HepG2 (cell line): ENCODE measurements around the gene NNAT. TPM values are rescaled to one million over a fixed set of nuclear protein-coding genes. Genes with fewer than 3 reads are reported as not detected.

ENCODE experiments used
- ATAC-seq: fragments of 200-7000 bp; cut with Tn5 transposase; 3 replicates; pipeline ENCODE4 v1.9.1; 2020; ENCODE audit warnings: mild to moderate bottlenecking, moderate library complexity
- BruUV-seq: library from RNA; stranded (reverse); fragments of 400-500 nt; replicated peaks from 2 replicates; lab custom pipeline; 2021; lab: Mats Ljungman, UMichigan
- CTCF ChIA-PET: fragments of 300-600 bp; formaldehyde crosslinking; extraction: SDS; loops from one replicate; lab custom pipeline; 2021; ENCODE audit warnings: low total read pairs, inconsistent platforms, low intra/inter-chr PET ratio; lab: Yijun Ruan, JAX
- POLR2A ChIA-PET: fragments of 350-600 bp; sonication (Branson Sonifier 250); formaldehyde crosslinking; loops from one replicate; lab custom pipeline; 2020; ENCODE audit warnings: antibody characterized with exemption, inconsistent platforms; lab: Yijun Ruan, JAX
- DNase-seq: peaks from one replicate; pipeline ENCODE4 v3.0.0-alpha.2; 2015; ENCODE audit warnings: low spot score
- FAIRE-seq: peaks from 3 replicates; lab custom pipeline; 2011; peaks lifted over from hg19 to GRCh38; lab: Jason Lieb, UNC
- H2AFZ ChIP-seq: one replicate; pipeline ENCODE4 v1.6.1; 2011; ENCODE audit warnings: low read length, inconsistent platforms
- H3K27ac ChIP-seq: fragments of 300-600 bp; 3 replicates; pipeline ENCODE4 v1.8.0; 2011; ENCODE audit warnings: mixed run types, mild to moderate bottlenecking, mixed read lengths, low read length, inconsistent platforms; ENCODE audit not compliant: insufficient read depth; ENCODE audit errors: extremely low read length
- H3K27me3 ChIP-seq, 2 experiments: fragments of 200-600 bp in 1 of 2; 2 replicates in 1 of 2; 3 replicates in 1 of 2; pipeline versions ENCODE4 v1.6.0 to v1.8.0; 2011; ENCODE audit warnings: low read length in 2 of 2, mild to moderate bottlenecking in 2 of 2, moderate library complexity in 2 of 2, inconsistent platforms in 1 of 2; ENCODE audit not compliant: insufficient read depth in 2 of 2, control insufficient read depth in 1 of 2
- H3K36me3 ChIP-seq, 2 experiments: fragments of 200-600 bp in 1 of 2; replicated peaks in 1 of 2; 2 replicates in 1 of 2; 3 replicates in 1 of 2; pipeline versions ENCODE4 v1.5.1 to v1.8.0; 2011; ENCODE audit warnings: low read length in 2 of 2, inconsistent platforms in 1 of 2; ENCODE audit not compliant: insufficient read depth in 2 of 2, control insufficient read depth in 1 of 2
- H3K4me1 ChIP-seq: 2 replicates; pipeline ENCODE4 v1.5.1; 2012; ENCODE audit warnings: low read length, inconsistent platforms; ENCODE audit not compliant: insufficient read depth
- H3K4me2 ChIP-seq: 2 replicates; pipeline ENCODE4 v1.6.0; 2011; ENCODE audit warnings: low read depth, low read length, inconsistent platforms
- H3K4me3 ChIP-seq, 3 experiments: fragments of 200-600 bp in 1 of 3; sonication (generic), shearing (Covaris generic) in 1 of 3; replicated peaks in 1 of 3; 2 replicates each; pipeline ENCODE4 v1.5.1; 2011 to 2016; ENCODE audit warnings: low read length in 3 of 3, inconsistent platforms in 2 of 3, low read depth in 2 of 3, mild to moderate bottlenecking in 2 of 3, control low read depth in 1 of 3, mixed read lengths in 1 of 3; ENCODE audit not compliant: insufficient read depth in 1 of 3
- H3K79me2 ChIP-seq: one replicate; pipeline ENCODE4 v1.6.1; 2011; ENCODE audit warnings: low read length, inconsistent platforms; ENCODE audit not compliant: insufficient read depth
- H3K9ac ChIP-seq: 2 replicates; pipeline ENCODE4 v1.6.0; 2011; ENCODE audit warnings: mild to moderate bottlenecking, low read depth, low read length, inconsistent platforms; ENCODE audit not compliant: insufficient read depth
- H3K9me3 ChIP-seq: 2 replicates; pipeline ENCODE4 v1.5.1; 2012; ENCODE audit warnings: mild to moderate bottlenecking, low read length
- H4K20me1 ChIP-seq: 2 replicates; pipeline ENCODE4 v1.6.0; 2011; ENCODE audit warnings: inconsistent platforms, mild to moderate bottlenecking, low read length, moderate library complexity; ENCODE audit not compliant: insufficient read depth
- CBFB ChIP-seq: sonication (generic); formaldehyde crosslinking; IDR thresholded peaks from 2 replicates; pipeline ENCODE4 v1.4.0; 2020; ENCODE audit warnings: missing genetic modification reagents
- HIVEP1 ChIP-seq: sonication (generic); formaldehyde crosslinking; IDR thresholded peaks from 2 replicates; pipeline ENCODE4 v1.4.0; 2020; ENCODE audit warnings: mild to moderate bottlenecking, missing genetic modification reagents
- ISX ChIP-seq: sonication (generic); formaldehyde crosslinking; conservative IDR thresholded peaks from 2 replicates; pipeline ENCODE4 v1.5.0; 2020; ENCODE audit warnings: missing genetic modification reagents
- MBD4 ChIP-seq: IDR thresholded peaks from 2 replicates; pipeline ENCODE4 v1.6.1; 2012; ENCODE audit warnings: low read length, inconsistent platforms, borderline replicate concordance
- PRMT3 ChIP-seq: sonication (generic); formaldehyde crosslinking; IDR thresholded peaks from 2 replicates; pipeline ENCODE4 v1.8.1; 2022; ENCODE audit warnings: low read depth, mild to moderate bottlenecking, moderate library complexity, missing genetic modification reagents, borderline replicate concordance
- PRPF4 ChIP-seq: fragments of 200-400 bp; formaldehyde crosslinking; IDR thresholded peaks from 2 replicates; pipeline ENCODE4 v1.6.1; 2016; ENCODE audit warnings: low read length, low read depth; ENCODE audit not compliant: poor library complexity, severe bottlenecking
- RERE ChIP-seq: IDR thresholded peaks from 2 replicates; pipeline ENCODE4 v1.6.1; 2016; ENCODE audit warnings: low read depth, missing genetic modification reagents, missing compliant biosample characterization
- RFXAP ChIP-seq: sonication (generic); formaldehyde crosslinking; IDR thresholded peaks from 2 replicates; pipeline ENCODE4 v1.4.0; 2020; ENCODE audit warnings: missing genetic modification reagents, borderline replicate concordance
- THAP9 ChIP-seq: sonication (generic); formaldehyde crosslinking; IDR thresholded peaks from 2 replicates; pipeline ENCODE4; 2020; ENCODE audit warnings: missing genetic modification reagents, mild to moderate bottlenecking, borderline replicate concordance
- ZNF512 ChIP-seq: sonication (generic); formaldehyde crosslinking; IDR thresholded peaks from 2 replicates; pipeline ENCODE4 v1.4.0; 2020; ENCODE audit warnings: mild to moderate bottlenecking, missing genetic modification reagents
- ZNF556 ChIP-seq: sonication (generic); formaldehyde crosslinking; IDR thresholded peaks from 2 replicates; pipeline ENCODE4 v1.4.0; 2020; ENCODE audit warnings: mild to moderate bottlenecking, missing genetic modification reagents, borderline replicate concordance
- ZNF652 ChIP-seq: IDR thresholded peaks from 2 replicates; pipeline ENCODE4 v1.6.1; 2016; ENCODE audit warnings: low read depth, borderline replicate concordance
- ZNF674 ChIP-seq: sonication (generic); formaldehyde crosslinking; IDR thresholded peaks from 2 replicates; pipeline ENCODE4 v1.5.0; 2020; ENCODE audit warnings: low read depth, mild to moderate bottlenecking, missing genetic modification reagents
- ZNF781 ChIP-seq: sonication (generic); formaldehyde crosslinking; IDR thresholded peaks from 2 replicates; pipeline ENCODE4 v1.5.1; 2020; ENCODE audit warnings: borderline replicate concordance, mild to moderate bottlenecking, missing genetic modification reagents; ENCODE audit errors: not compliant biosample characterization
- ZNF841 ChIP-seq: sonication (generic); formaldehyde crosslinking; IDR thresholded peaks from 2 replicates; pipeline ENCODE4 v1.8.1; 2023; ENCODE audit warnings: missing genetic modification reagents, borderline replicate concordance
- ZSCAN12 ChIP-seq: sonication (generic); formaldehyde crosslinking; IDR thresholded peaks from 2 replicates; pipeline ENCODE4 v1.9.0; 2021; ENCODE audit warnings: mild to moderate bottlenecking, missing genetic modification reagents
- WGBS: methylation state at CpG from one replicate; pipeline ENCODE4 v1.1.6; 2017; ENCODE audit warnings: low lambda C conversion rate; 5-methylcytosine and 5-hydroxymethylcytosine counted together
- in situ Hi-C: cut with HindIII; loops from 2 replicates; pipeline ENCODE4 v1.10.0; 2017; ENCODE audit warnings: low pct_unique_long_range_greater_than_20kb; ENCODE audit not compliant: extremely low pct_ligation_motif_present
- intact Hi-C: fragments of 100-400 bp; cut with micrococcal nuclease; formaldehyde crosslinking; loops from one replicate; pipeline ENCODE4 v1.10.0; 2022; ENCODE audit not compliant: unreplicated experiment
- polyA plus RNA-seq, 8 experiments: library from polyadenylated mRNA; depleted of rRNA in 3 of 8; stranded (reverse) in 7 of 8; unstranded in 1 of 8; fragments of >200 nt; fragmentation: Illumina TruSeq in 4 of 8; extraction: Trizol in 4 of 8; gene quantifications; 2 replicates each; pipeline versions ENCODE4 v1.2.1 to v1.2.3, GENCODE V29; 2011 to 2016; ENCODE audit warnings: low read depth in 4 of 8, missing spikeins in 1 of 8, mixed read lengths in 1 of 8; ENCODE audit not compliant: insufficient read depth in 1 of 8
- total RNA-seq, 5 experiments: library from RNA; depleted of rRNA; stranded (reverse); fragments of >200 nt; fragmentation: Illumina TruSeq; extraction: Trizol; gene quantifications; 2 replicates each; pipeline ENCODE4 v1.2.3, GENCODE V29; 2016; ENCODE audit warnings: low read depth in 1 of 5

Gene NNAT
- total and polyA plus RNA-seq, 2 of the 13 experiments (the other 11 are each of a cell fraction or from before 2014, with no cell fraction given) = not detected

GRCh38 chr20:37540001-37540400 lies 19.0 kb downstream of the NNAT start:
- ATAC-seq = no peak
- no peak for FAIRE-seq
- H3K4me3 ChIP-seq = no peak overlapping the region
- no peak overlapping the region for H3K9ac ChIP-seq
- H3K27me3 ChIP-seq = no peaks in the 10 kb centered on the region; a peak in 1 of 5 replicates
- H3K4me1 ChIP-seq = peaks cover 68% of the 10 kb centered on the region
- WGBS = 17% methylated on average over 5 of the region's 5 CpGs
- in situ Hi-C loops (no loop called here), intact Hi-C loops (no loop called here)
- ChIA-PET CTCF (no interaction called here), POLR2A (no interaction called here)
- H3K9me3 ChIP-seq = no peaks in the 10 kb centered on the region
- BruUV-seq = no TSS peak
- no peak overlapping the region for H2AFZ ChIP-seq
- H4K20me1 ChIP-seq = no peaks in the 10 kb centered on the region
- no peak for DNase-seq
- no peaks in the 10 kb centered on the region for H3K36me3 ChIP-seq
- H3K79me2 ChIP-seq = no peaks in the 10 kb centered on the region
- H3K4me2 ChIP-seq = no peak overlapping the region
- H3K27ac ChIP-seq = no peak overlapping the region
- TF ChIP-seq ZNF512 (CRISPR knock-in tag) (no peak), PRPF4 (no peak), MBD4 (no peak), ISX (CRISPR knock-in tag) (no peak), RERE (CRISPR knock-in tag) (no peak), ZNF556 (CRISPR knock-in tag) (no peak), PRMT3 (CRISPR knock-in tag) (no peak), ZNF652 (no peak), HIVEP1 (no peak), ZNF674 (no peak), ZNF841 (CRISPR knock-in tag) (no peak), ZSCAN12 (CRISPR knock-in tag) (no peak), CBFB (CRISPR knock-in tag) (no peak), RFXAP (CRISPR knock-in tag) (no peak), THAP9 (CRISPR knock-in tag) (no peak), ZNF781 (CRISPR knock-in tag) (no peak)
